HEK293T (cell line): Measurements from ENCODE around the gene FUZ.

Source experiments
- CTCF ChIA-PET: fragments of 350-600 bp; formaldehyde crosslinking; extraction: SDS; loops from one replicate; lab custom pipeline; 2021; ENCODE audit warnings: antibody characterized with exemption, inconsistent platforms; lab: Yijun Ruan, JAX
- POLR2A ChIA-PET: fragments of 350-600 bp; formaldehyde crosslinking; extraction: SDS; loops from one replicate; lab custom pipeline; 2020; ENCODE audit warnings: antibody characterized with exemption, inconsistent platforms; lab: Yijun Ruan, JAX
- DNase-seq: peaks from one replicate; pipeline ENCODE4 v3.0.0; 2012; ENCODE audit warnings: mixed read lengths; ENCODE audit errors: extremely low spot score
- ARNT ChIP-seq: fragments of 450-650 bp; IDR thresholded peaks from 2 replicates; pipeline ENCODE4 v1.6.1; 2017; ENCODE audit warnings: mild to moderate bottlenecking
- BHLHE40 ChIP-seq: fragments of 450-650 bp; IDR thresholded peaks from 2 replicates; pipeline ENCODE4 v1.6.1; 2016; ENCODE audit warnings: mild to moderate bottlenecking, moderate library complexity, borderline replicate concordance
- CTBP1 ChIP-seq: fragments of 450-650 bp; IDR thresholded peaks from 2 replicates; pipeline ENCODE4 v1.6.1; 2016; ENCODE audit warnings: borderline replicate concordance
- ELF4 ChIP-seq: fragments of 450-650 bp; IDR thresholded peaks from 2 replicates; pipeline ENCODE4 v1.6.1; 2017; ENCODE audit warnings: antibody characterized with exemption
- FOXA1 ChIP-seq: fragments of 450-650 bp; IDR thresholded peaks from 2 replicates; pipeline ENCODE4 v1.6.1; 2016; ENCODE audit warnings: mild to moderate bottlenecking
- FOXK2 ChIP-seq: fragments of 450-650 bp; IDR thresholded peaks from 2 replicates; pipeline ENCODE4 v1.6.1; 2016; ENCODE audit warnings: mild to moderate bottlenecking
- FOXM1 ChIP-seq: fragments of 450-650 bp; IDR thresholded peaks from 2 replicates; pipeline ENCODE4 v1.6.1; 2017; ENCODE audit warnings: mild to moderate bottlenecking, borderline replicate concordance
- HDGF ChIP-seq: fragments of 450-650 bp; IDR thresholded peaks from 2 replicates; pipeline ENCODE4 v1.6.1; 2017; ENCODE audit warnings: antibody characterized with exemption, borderline replicate concordance
- L3MBTL2 ChIP-seq: fragments of 450-650 bp; conservative IDR thresholded peaks from 2 replicates; pipeline ENCODE4 v1.6.1; 2016; ENCODE audit warnings: mild to moderate bottlenecking
- LEF1 ChIP-seq: fragments of 450-650 bp; IDR thresholded peaks from 2 replicates; pipeline ENCODE4 v1.6.1; 2017; ENCODE audit warnings: mild to moderate bottlenecking, borderline replicate concordance
- NFRKB ChIP-seq: fragments of 450-650 bp; IDR thresholded peaks from 2 replicates; pipeline ENCODE4 v1.6.1; 2016; ENCODE audit warnings: mild to moderate bottlenecking, moderate library complexity
- PKNOX1 ChIP-seq: fragments of 450-650 bp; IDR thresholded peaks from 2 replicates; pipeline ENCODE4 v1.6.1; 2016
- SP1 ChIP-seq: fragments of 450-650 bp; IDR thresholded peaks from 2 replicates; pipeline ENCODE4 v1.6.1; 2017
- SUZ12 ChIP-seq: fragments of 450-650 bp; IDR thresholded peaks from 2 replicates; pipeline ENCODE4 v1.6.1; 2016; ENCODE audit warnings: mild to moderate bottlenecking
- TARDBP ChIP-seq: fragments of 450-650 bp; IDR thresholded peaks from 2 replicates; pipeline ENCODE4 v1.6.1; 2016
- ZNF384 ChIP-seq: fragments of 450-650 bp; IDR thresholded peaks from 2 replicates; pipeline ENCODE4 v1.6.1; 2016

FUZ gene

GRCh38 chr19:49852631-49853126 is 39.6 kb upstream of the FUZ start:
- CTCF ChIA-PET, result no interaction called here
- POLR2A ChIA-PET, result interaction anchor here (0.8 to 5.2 kb wide), 3 partner anchors 10 to 41 kb away, joined by 4 to 69 read pairs (median 41); partner anchors contain the start of genes FUZ and PNKP
- TF ChIP-seq FOXM1 (no peak), CTBP1 (no peak), PKNOX1 (no peak), HDGF (no peak), L3MBTL2 (no peak), FOXA1 (no peak)
- no peak for DNase-seq

GRCh38 chr19:49851456-49852259 is 38.6 kb upstream of the FUZ start:
- DNase-seq, result peak; percentile 41
- ChIA-PET POLR2A (interaction anchor here (0.8 to 5.2 kb wide), 6 partner anchors 11 to 134 kb away, joined by 3 to 69 read pairs (median 8); partner anchors contain the start of genes AKT1S1, FUZ, PNKP and TBC1D17), CTCF (no interaction called here)
- TF ChIP-seq FOXK2 (no peak), TARDBP (no peak), FOXM1 (0 out of 2 replicates have a peak, but pooled peaks have one; percentile 0), LEF1 (no peak)

GRCh38 chr19:49850487-49851342 is 37.6 kb upstream of the FUZ start, which contains the start of gene PTOV1:
PTOV1 (plus strand) TSS chr19:49851159.
- POLR2A ChIA-PET, result interaction anchor here (0.7 to 5.2 kb wide), 23 partner anchors 9 to 397 kb away, joined by 3 to 69 read pairs (median 4); partner anchors contain the start of genes AKT1S1, ALDH16A1, AP2A1 and ATF5
- CTCF ChIA-PET, result interaction anchor here (0.6 to 0.8 kb wide), 2 partner anchors 46 to 158 kb away, joined by 3 read pairs; no protein-coding TSS in a partner anchor
- peak; percentile 99 for DNase-seq
- TF ChIP-seq L3MBTL2, result no peak
- TF ChIP-seq FOXM1, result peak; percentile 61; the same call in 1 of the 2 replicates
- TF ChIP-seq FOXK2, result no peak
- no peak for TF ChIP-seq ZNF384
- no peak for TF ChIP-seq SP1
- no peak for TF ChIP-seq CTBP1
- TF ChIP-seq NFRKB, result no peak
- no peak for TF ChIP-seq ELF4
- TF ChIP-seq TARDBP, result no peak
- peak; percentile 47; the same call in 1 of the 2 replicates for TF ChIP-seq HDGF
- TF ChIP-seq SUZ12, result no peak
- TF ChIP-seq ARNT, result peak; percentile 48; the same call in 1 of the 2 replicates

GRCh38 chr19:49850221-49850486 is 37.1 kb upstream of the FUZ start:
- TF ChIP-seq PKNOX1 (no peak), SUZ12 (no peak), ZNF384 (no peak), FOXM1 (no peak), FOXK2 (no peak), ELF4 (no peak), TARDBP (no peak), L3MBTL2 (no peak), NFRKB (no peak), BHLHE40 (no peak), ARNT (no peak)
- POLR2A ChIA-PET, result interaction anchor here (0.7 to 5.2 kb wide), 22 partner anchors 9 to 397 kb away, joined by 3 to 69 read pairs (median 4); partner anchors contain the start of genes AKT1S1, ALDH16A1, AP2A1 and ATF5
- CTCF ChIA-PET, result interaction anchor here (0.6 to 0.8 kb wide), 2 partner anchors 45 to 159 kb away, joined by 3 read pairs; no protein-coding TSS in a partner anchor
- no peak for DNase-seq

- POLR2A ChIA-PET, result interaction anchor here (0.9 to 5.2 kb wide), 13 partner anchors 14 to 103 kb away, joined by 3 to 69 read pairs (median 6); partner anchors contain the start of genes AKT1S1, AP2A1, ATF5 and FUZ
- TF ChIP-seq LEF1, result no peak
- TF ChIP-seq PKNOX1, result peak; percentile 29; the same call in 1 of the 2 replicates
- TF ChIP-seq L3MBTL2, result no peak
- CTCF ChIA-PET, result no interaction called here
- DNase-seq, result no peak
These were observed 36.5 kb upstream of the FUZ start for GRCh38 chr19:49849433-49850220.
